IPS DF 19.7 (cell line): ENCODE results near the gene TSHZ2.
"Not testable (repeated sequence)": the region's sequence is repeated elsewhere in the genome, so short reads cannot be mapped to it uniquely, and the experiment has no call there.

Source experiments
- DNase-seq: peaks from one replicate; pipeline ENCODE4 v3.0.0-alpha.2; 2013; ENCODE audit warnings: low read depth, low spot score

TSHZ2 gene

DNA sequence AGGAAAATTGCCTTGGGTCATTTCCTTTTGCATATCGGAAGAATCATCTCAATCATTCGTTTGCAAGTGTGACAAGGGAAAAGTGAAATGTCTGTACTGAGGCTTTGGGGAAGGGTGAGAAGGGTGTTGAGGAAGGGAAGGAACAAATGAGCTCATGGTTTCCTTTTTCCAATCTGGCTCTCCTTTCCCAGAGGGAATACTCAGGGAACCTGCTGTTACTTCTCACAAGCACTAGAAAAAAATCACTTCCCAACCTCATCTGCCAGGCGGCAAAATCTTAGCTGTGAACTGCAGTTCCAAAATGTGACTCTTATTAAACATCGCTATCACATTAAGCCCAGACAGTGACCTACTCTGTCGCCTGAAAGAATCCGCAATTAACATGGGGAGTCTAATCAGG lies 363.4 kb downstream of the TSHZ2 start:
- no peak for DNase-seq

DNA sequence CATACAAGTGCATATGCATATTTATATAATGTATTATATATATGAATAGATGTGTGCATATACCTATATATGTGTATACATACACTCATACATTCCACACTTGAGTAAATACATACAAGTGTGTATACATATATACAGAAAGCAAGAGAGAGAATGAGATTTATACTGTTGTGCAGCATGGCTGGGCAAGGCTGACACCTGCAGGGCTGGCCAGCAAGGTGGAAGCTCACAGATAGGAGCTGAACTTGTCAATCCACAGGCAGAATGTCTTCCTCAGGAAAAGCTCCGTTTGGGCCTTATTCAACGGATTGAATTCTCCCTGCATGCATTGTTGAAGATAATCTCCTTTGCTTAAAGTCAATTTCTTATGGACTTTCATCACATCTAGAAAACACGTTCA lies 364.7 kb downstream of the TSHZ2 start:
- DNase-seq: no peak

DNA sequence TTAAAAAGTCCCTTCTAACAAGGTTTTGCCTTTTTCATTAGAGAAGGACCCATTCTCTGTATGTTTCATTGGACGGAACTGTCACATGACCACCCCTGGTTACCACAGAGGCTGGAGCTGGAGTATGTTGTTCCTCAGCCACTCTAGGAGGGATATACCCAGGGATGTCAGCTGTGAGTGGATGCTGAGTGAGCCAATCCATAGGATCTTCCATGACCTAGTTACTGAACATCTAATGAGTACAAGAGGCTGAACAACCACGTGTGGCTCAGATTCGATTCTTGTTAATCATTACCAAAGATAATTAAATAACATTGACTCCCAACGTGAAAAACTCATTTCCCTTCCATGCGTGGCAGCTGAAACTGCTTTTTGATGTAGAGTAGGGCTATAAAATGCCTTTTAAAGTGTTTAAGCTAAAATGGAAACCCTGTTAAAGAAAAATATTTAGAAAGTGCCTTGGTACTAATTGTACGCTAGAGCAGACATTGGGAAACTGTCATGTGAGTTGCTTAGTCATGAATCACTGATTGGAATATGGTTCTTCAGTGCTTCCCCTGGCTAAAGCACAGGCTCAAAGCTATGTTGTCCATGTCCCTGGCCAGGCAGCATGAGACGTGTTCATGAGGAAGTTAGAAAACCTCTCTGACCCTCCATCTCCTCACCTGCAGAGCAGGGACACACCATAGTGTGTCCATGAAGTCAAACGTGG lies 365.4 kb downstream of the TSHZ2 start:
- no peak for DNase-seq

DNA sequence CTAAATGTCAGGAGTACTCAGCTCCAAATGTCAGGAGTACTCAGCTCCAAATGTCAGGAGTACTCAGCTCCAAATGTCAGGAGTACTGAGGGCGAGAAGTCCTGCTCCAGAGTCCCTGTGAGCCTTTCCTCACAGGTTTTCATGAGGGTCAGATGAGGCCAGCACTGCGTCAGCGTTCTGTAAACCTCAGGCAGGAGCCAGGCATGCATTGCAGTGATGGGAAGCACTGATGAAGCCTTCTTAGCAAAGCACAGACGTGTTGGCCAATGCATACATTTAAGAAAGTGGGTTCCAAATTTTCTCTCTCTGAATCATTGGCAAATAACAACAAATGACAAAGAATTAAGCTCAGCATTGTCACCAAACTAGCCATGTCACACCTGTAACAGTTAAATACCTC lies 366.6 kb downstream of the TSHZ2 start:
- no peak for DNase-seq

DNA sequence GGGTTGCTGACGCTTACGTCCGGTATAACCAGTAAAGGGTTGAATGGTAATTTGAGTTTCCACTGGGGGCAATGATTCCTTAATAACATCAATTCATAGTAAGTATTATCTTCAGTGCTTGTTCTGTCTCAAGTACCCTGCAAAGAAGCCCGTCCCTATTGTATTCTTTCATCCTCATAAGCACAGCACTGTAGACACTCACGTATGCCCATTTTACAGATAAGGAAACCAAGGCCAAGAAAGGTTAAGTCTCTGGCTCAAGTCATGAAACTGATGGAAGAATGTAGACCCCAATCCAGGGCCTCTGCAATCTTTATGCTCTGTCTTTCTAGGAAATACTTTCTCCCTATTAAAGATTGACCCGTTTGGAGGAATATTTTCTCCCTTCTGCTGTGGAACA lies 370.3 kb downstream of the TSHZ2 start:
- DNase-seq: no peak

DNA sequence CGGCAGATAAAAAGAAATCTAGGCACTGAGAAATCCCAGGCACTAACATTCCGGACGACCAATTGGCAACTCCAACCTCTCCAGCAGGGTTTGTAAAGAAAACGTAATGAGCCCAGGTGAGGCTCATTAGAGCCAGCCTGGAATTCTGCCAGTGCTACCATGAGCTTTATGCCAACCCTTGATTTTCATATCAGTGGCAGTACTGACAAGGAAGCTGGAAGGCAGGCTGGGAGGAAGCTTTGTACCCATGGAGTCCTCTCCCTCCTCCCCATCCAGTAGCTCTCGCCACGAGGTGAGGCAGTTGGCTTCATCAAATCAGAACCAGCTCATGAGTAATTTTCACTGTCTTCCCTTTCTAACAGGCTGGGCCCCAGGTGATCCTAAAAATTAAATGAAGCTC lies 371.3 kb downstream of the TSHZ2 start:
- no peak for DNase-seq

DNA sequence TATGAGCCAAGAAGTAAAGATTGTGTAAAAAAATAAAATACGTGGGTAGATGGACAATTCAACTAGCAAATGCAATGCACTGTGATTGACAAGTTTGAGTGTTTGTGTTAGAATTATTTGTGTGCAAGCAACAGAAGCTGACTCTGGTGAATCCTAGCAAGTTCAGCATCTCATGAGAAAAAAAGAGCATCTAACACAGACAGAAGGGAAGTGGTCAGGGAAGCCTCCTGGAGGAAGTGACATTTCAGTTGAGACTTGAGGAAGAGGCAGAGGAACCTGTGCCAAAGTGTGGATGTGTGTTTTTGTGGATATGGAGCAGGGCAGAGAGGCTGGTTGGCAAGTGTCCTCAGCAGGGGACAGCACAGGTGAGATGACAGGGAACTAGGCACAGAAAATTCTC lies 372.7 kb downstream of the TSHZ2 start:
- DNase-seq: no peak

DNA sequence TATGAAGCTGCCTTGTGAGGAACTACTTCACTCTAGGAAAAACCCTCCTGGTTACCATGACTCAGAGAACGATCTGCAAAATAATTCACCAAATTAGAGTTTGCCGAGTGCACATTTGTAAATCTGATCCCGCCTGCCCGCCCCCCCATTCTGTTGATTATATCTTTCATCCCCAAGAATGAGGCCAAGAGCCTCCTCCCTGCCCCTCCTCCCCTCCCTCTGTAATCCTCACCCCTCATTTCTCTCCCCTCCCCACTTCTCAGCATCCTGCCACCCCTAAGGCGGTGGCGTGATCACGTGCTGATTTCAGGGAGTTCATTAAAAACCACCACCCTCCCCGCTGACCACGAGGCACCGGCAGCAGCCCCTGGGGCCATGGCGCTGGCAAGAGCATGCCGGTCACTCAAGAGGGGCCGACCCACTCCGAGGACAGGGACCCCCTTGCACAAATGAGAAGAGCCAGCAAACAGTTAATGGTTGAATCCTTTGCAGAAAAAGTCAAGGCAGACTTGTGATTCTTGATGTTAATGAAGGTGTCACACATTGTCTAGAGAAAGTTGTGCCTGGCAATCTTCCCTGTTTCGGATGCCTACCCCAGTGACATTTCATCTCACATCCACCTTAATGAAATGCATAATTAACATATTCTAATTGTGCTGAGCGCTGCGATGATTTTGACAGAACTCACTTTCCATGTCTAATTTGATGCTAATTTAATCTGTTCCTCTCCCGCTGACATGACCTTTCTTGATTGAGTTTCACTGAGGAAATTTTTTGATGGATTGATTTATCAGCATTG lies 373.6 kb downstream of the TSHZ2 start:
- DNase-seq: no peak

DNA sequence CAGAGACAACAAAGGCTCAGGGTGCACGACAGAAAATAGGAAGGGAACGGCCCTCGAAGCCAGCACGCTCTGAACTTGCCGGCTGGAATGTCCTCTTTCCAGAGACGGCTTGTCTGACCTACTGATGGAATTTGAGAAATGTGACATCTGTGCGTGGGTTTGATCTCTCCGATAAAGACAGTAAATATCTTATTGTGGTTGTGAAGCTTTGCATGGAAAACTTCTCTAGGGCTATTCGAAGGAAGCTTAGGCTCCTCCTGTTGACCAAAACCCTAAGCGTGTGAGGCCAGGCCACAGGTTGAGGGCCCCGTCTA lies 374.1 kb downstream of the TSHZ2 start:
- DNase-seq: no peak

DNA sequence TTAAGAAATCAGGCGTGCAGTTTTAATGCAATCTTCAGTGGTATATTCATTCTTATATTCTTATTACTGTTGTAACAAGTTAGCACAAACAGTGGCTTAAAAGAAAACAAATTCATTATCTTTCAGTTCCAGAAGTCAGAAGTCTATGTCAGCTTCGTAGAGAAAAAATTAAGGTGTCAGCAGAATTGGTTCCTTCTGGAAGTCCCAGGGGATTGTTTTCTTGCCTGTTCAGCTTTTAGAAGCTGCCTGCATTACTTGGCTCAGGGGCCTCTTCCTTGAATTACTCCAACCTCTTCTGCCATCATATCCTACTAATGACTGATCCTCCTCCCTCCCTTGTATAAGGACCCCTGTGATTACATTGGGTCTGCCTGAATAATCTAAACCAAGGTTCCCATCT lies 377.6 kb downstream of the TSHZ2 start:
- DNase-seq: no peak

DNA sequence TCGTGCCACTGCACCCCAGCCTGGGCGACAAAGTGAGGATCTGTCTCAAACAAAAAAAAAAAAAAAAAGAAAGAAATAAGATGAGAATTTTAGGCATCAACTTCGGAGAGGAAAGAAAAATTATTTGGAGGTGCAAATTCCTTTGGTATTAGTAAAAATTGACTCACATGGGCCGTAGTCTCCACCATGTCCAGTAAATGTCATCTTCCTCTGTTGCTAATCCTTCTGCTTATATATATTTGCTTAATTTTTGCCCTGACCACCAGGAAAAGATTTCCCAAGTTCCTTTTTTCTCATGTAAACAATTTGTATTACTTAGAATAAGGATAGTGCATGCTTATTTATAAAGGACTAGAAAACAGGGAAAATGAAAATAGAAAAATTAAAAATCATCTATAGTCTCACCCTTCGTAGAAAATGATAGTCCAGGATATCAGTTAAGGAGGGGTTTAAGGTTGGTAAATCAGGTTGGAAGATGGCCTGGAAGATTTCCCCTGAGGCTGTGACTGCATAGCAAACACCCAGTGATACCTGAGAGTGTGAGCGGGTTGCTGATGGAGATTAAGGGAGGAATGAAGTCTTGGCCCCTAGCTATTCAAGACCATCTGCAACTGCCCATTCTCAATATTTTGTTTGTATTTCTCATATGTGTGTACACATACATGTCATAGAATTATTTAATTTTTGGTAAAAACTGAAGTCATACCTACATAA lies 380.7 kb downstream of the TSHZ2 start:
- no peak for DNase-seq

DNA sequence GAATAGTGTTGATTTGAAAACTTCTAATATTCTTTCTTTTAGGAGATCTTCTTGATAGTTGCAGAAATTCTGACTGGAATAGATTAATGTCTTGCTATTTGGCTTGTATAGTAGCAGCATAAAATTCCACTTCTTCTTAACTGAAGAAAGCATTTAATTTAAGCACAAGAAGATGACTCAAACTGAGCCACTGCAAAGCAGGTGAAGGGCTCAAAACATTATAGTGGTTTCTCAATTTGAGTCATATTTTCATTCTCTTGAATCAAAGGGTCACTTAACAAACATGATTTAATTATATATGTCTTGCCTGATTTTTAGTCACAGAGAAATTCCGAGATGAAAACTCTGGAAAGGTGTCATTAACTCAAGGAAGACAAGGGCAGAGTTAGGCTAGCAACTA lies 382.2 kb downstream of the TSHZ2 start:
- DNase-seq: no peak

DNA sequence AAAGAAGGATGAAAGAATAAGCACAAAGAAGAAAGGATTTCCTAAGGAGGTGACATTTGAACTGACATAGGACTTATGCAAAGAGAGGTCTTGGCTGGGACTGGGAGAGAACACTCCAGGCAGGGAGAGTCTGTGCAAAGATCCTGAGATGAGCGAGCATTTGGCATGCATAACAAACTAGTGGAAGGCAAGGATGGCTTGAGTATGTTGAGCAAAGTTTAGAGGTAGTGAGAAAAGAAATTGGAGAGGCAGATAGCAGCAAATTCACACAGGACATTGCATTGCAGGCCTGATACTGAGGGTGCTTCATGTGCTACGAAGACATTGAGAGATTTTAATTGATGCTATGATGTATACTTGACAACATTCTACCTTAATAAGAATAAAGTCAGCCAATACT lies 383.6 kb downstream of the TSHZ2 start:
- DNase-seq: no peak

DNA sequence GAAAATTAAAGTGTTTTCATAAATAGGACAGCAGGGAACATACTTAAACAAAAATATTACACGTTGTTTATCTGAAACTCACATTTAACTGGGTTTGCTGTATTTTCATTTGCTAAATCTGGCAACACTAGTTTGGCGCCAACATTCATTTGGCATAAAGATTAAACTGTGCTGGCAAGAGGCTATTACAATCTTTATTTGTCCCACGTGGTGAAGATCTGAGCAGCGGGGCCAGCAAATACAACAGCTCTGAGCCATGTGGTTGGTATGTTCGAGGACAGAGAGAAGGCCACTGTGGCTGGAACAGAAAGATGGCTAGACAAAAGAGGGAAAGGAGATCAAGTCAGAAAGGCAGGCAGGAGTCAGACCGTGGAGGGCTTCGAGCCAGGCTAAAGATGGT lies 387.3 kb downstream of the TSHZ2 start:
- no peak for DNase-seq

DNA sequence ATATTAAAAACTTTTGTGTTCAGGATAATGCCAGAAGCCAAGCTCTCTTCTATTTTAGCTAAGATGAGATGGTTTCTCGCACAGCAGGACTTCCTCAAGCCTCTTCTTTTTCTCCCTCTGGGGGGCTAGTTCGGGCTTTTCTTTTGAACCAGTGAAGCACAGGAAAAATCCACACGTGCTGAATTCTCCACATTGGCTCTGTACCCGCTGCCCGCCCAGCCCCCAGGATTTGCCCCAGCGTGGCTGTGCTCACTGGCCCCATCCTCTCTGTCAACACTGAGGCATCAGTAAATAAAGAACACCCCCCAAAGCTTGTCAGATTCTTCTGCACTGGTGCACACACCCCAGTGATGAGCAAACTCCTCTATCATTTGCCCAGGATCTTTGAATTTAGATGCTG lies 388.7 kb downstream of the TSHZ2 start:
- DNase-seq: no peak

DNA sequence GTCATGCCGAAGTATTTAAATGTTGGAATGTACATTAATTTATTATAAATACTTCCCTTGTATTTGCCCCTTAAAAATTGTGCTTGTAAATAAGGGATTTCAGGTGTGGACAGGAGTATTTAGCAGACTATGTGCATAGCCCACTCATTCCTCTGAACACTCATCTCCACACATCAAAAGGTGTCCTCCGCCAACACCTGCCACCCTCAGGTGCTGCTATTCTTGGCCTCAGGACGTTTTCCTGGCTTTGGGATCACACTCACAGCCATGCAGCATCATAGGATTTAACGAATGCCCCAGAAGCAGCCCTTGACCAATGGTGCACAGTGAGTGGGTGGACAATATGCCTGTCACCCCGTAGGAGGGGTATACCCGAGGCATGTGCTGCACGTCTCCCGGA lies 390.6 kb downstream of the TSHZ2 start:
- no peak for DNase-seq

DNA sequence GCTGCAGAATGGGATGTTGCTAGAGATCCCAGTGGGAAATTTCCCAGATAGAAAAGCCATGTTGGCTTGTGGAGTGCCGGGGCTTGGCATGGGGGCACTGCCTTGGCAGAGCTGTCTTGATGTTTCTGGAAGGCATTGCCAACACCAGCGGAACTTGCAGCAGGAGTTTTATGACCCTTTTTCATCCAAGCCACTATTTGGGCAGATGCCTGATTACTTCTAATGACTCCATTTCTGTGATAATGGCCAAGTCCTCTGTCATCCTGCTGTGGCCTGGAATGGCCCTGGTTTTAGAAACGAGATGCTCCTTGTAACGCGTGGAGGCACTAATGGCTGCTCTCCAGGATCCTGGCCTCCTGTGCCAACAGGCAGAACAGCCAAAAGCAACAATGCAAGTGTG lies 392.5 kb downstream of the TSHZ2 start:
- no peak for DNase-seq

DNA sequence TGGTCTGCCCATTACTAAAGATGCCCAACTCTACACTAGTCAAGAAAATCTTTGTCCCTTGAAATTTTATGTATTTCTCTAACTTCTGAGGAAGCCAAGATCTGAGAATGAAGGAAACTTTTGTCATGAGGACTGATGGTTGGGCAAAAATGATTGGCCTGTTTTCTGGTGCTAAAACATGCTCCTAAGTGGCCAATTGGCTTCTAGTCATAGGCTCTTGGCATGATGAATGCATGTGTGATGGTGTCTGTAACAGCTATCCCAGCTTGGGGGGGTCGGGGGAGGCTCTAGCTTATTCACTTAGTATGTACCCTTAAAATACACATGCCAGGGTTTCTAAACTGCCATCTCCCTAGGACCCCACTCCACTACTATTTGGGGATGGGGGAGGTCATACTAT lies 392.9 kb downstream of the TSHZ2 start:
- no peak for DNase-seq

DNA sequence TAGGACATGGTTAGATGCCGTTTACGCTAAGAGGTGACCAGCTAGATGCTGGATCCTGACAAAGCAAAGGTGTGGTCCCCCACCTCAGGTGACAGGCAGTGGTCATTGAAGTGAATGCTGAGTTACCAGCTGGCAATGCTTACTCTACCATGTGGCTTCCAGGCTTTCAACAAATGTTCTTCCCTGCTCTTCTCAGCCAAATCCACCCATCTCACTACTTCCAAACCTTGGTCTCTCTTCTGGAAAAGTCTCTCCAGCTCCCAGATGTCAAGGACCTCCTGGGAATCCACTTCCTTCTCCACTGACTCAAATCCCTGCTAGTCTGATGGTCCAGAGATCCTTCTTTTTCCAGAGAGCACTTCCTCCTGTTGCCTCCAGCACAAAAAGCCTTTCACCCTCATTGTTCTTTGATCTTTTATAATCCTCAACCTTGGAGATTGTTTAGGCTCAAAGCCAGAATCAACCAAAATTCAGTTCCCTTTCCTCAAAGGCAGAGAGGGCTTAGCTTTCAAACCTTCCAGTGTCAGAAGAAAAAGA lies 393.4 kb downstream of the TSHZ2 start:
- DNase-seq: no peak

DNA sequence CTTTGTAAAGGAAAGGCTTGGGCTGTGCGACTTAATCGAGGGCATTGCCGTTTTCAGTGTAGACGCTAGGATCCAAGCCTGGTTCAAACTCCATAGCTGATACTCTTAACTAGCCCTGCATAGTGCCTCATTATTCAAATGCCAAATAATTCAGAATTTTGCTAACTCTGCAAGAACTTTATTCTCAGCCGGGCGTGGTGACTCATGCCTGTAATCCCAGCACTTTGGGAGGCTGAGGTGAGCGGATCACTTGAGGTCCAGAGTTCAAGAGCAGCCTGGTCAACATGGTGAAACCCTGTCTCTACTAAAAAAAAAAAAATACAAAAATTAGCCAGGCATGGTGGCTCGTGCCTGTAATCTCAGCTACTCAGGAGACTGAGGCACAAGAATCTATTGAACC lies 394.8 kb downstream of the TSHZ2 start:
- not testable (repeated sequence) for DNase-seq

DNA sequence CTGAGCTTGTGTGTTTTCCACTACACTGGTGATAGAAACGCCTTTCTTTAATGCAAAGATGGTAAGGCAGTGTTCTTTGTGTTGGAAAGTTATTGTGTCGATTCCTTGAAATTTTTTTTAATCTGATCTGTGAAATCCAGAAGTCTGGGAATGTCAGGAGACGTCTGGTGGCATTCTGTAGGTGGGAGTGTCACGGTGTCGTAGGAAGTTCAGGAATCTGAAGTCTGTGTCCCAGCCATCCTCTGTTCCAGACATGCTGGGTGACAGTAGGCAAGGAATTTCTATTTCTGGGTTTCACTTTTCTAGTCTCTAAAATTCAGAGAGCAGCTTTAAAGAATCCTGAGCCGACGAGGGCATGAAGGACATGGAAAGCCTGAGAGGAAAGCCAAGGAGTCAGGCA lies 397.7 kb downstream of the TSHZ2 start:
- DNase-seq: no peak

DNA sequence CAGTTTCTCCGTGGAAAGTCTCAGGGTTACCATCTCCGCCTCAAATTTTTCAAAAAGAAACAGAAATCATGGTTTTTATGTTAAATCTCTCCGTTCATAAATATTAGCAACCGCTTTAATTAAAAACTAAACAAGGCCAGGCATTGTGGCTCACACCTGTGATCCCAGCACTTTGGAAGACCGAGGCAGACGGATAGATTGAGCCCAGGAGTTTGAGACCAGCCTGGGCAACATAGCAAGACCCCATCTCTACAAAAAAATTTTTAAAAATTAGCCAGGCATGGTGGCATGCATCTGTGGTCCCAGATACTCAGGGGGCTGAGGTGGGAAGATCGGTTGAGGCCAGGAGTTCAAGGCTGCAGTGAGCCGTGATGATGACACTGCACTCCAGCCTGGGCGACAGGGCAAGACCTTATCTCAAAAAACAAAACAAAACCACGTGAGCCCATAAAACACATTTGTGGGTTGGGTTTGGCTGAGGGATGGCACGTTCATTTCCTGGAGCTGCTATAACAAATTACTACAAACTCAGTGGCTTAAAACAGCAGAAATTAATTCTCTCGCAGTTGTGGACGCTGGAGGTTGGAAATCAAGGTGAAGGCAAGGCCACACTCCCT lies 398.3 kb downstream of the TSHZ2 start:
- no peak for DNase-seq
